Natural killer cell (primary cell): ENCODE data around the gene BLTP3B. TPM values are rescaled to one million over a fixed set of nuclear protein-coding genes. Genes with fewer than 3 reads are reported as not detected.
A peak's percentile ranks its signal among the peaks of the same experiment; 100 is the strongest.

Source experiments
- ATAC-seq, 3 donors: fragments of 150-1000 bp in 2 of 3; fragments of 200-7000 bp in 1 of 3; cut with Tn5 transposase; 1 replicate in 1 of 3; 2 replicates in 2 of 3; pipeline ENCODE4 v1.10.0; 2021; ENCODE audit warnings: mild to moderate bottlenecking in 2 of 3, moderate library complexity in 2 of 3
- DNase-seq, 2 donors: peaks; one replicate each; pipeline versions ENCODE4 v3.0.0 to v3.0.0-alpha.2; 2013 to 2021; ENCODE audit warnings: mixed read lengths in 1 of 2
- H3K27ac ChIP-seq: one replicate; pipeline ENCODE4 v1.5.1; 2013; ENCODE audit warnings: mild to moderate bottlenecking, low read length
- H3K27me3 ChIP-seq: one replicate; pipeline ENCODE4 v1.6.1; 2013; ENCODE audit warnings: low read length; ENCODE audit not compliant: control insufficient read depth, insufficient read depth
- H3K36me3 ChIP-seq: one replicate; pipeline ENCODE4 v1.6.1; 2013; ENCODE audit warnings: low read length; ENCODE audit not compliant: control insufficient read depth, insufficient read depth
- H3K4me1 ChIP-seq: one replicate; pipeline ENCODE4 v1.6.1; 2013; ENCODE audit warnings: low read length; ENCODE audit not compliant: control insufficient read depth, insufficient read depth
- H3K4me3 ChIP-seq: one replicate; pipeline ENCODE4 v1.5.1; 2013; ENCODE audit warnings: low read length
- H3K9me3 ChIP-seq: one replicate; pipeline ENCODE4 v1.6.1; 2013; ENCODE audit warnings: low read length; ENCODE audit not compliant: control insufficient read depth, insufficient read depth
- H3K27ac Mint-ChIP-seq, 2 donors: one replicate each; pipeline ENCODE4 v1.8.0; 2022; ENCODE audit warnings: mild to moderate bottlenecking in 2 of 2, mixed read lengths in 2 of 2, moderate library complexity in 1 of 2
- H3K27me3 Mint-ChIP-seq, 2 donors: one replicate each; pipeline ENCODE4 v1.8.0; 2022; ENCODE audit warnings: low read depth in 2 of 2, mixed read lengths in 2 of 2
- H3K36me3 Mint-ChIP-seq: one replicate; pipeline ENCODE4 v1.8.0; 2022; ENCODE audit warnings: mixed read lengths
- H3K4me1 Mint-ChIP-seq, 2 donors: one replicate each; pipeline ENCODE4 v1.8.0; 2022; ENCODE audit warnings: mixed read lengths in 2 of 2
- H3K4me3 Mint-ChIP-seq: one replicate; pipeline ENCODE4 v1.8.0; 2022; ENCODE audit warnings: mild to moderate bottlenecking, moderate library complexity, mixed read lengths
- H3K9me3 Mint-ChIP-seq, 2 donors: one replicate each; pipeline ENCODE4 v1.8.0; 2022; ENCODE audit warnings: mixed read lengths in 2 of 2
- CTCF ChIP-seq: fragments of 200-600 bp; IDR thresholded peaks from one replicate; pipeline ENCODE4 v1.8.0; 2022; ENCODE audit warnings: antibody characterized with exemption
- WGBS: methylation state at CpG from one replicate; pipeline ENCODE4 v1.1.7; 2013; ENCODE audit warnings: missing lambda C conversion rate; ENCODE audit not compliant: insufficient coverage; 5-methylcytosine and 5-hydroxymethylcytosine counted together
- intact Hi-C: fragments of 100-400 bp; cut with micrococcal nuclease; formaldehyde crosslinking; loops from one replicate; pipeline ENCODE4 v1.14.2; 2022
- total RNA-seq, 4 donors: library from RNA; stranded (reverse); fragments of 120-200 nt in 1 of 4; gene quantifications; one replicate each; pipeline versions ENCODE4 v1.2.3 to v1.2.4, GENCODE V29; 2013 to 2022

The BLTP3B gene
- total RNA-seq, 3 donors from 2014 or later (not counting 1 experiment from before 2014, with no cell fraction given) = 30.8 to 42.8 (median 30.9) TPM

- Mint-ChIP-seq H3K4me3 (no peak overlapping the region), H3K27me3 (no peaks in the 10 kb centered on the region), H3K4me1 (peaks cover 17 to 22% of the 10 kb centered on the region in 2 donors), H3K36me3 (peaks cover 1% of the 10 kb centered on the region), H3K27ac (no peak overlapping the region), H3K9me3 (peaks cover 0 to under 1% of the 10 kb centered on the region in 2 donors)
- ATAC-seq (no peak), DNase-seq (no peak)
- H3K4me3 ChIP-seq = no peak overlapping the region
- no peaks in the 10 kb centered on the region for H3K4me1 ChIP-seq
- intact Hi-C loops = no loop called here
- no peaks in the 10 kb centered on the region for H3K27me3 ChIP-seq
- no peak for TF ChIP-seq CTCF
- no peaks in the 10 kb centered on the region for H3K36me3 ChIP-seq
- H3K27ac ChIP-seq = no peak overlapping the region
- H3K9me3 ChIP-seq = peaks cover 3% of the 10 kb centered on the region
- WGBS = 97% methylated on average over 7 of the region's 8 CpGs
These were observed 27.4 kb downstream of the BLTP3B start for GRCh38 chr12:100115291-100115690.

- H3K4me3 ChIP-seq = no peak overlapping the region
- no peak for TF ChIP-seq CTCF
- H3K9me3 Mint-ChIP-seq = no peaks in the 10 kb centered on the region
- no peak for ATAC-seq
- no peaks in the 10 kb centered on the region for H3K27me3 ChIP-seq
- peaks cover 20 to 26% of the 10 kb centered on the region in 2 donors for H3K4me1 Mint-ChIP-seq
- no peaks in the 10 kb centered on the region for H3K36me3 Mint-ChIP-seq
- H3K27me3 Mint-ChIP-seq = no peaks in the 10 kb centered on the region
- intact Hi-C loops = no loop called here
- H3K36me3 ChIP-seq = no peaks in the 10 kb centered on the region
- no peaks in the 10 kb centered on the region for H3K4me1 ChIP-seq
- H3K9me3 ChIP-seq = no peaks in the 10 kb centered on the region
- no peak overlapping the region for H3K27ac Mint-ChIP-seq
- no peak overlapping the region for H3K27ac ChIP-seq
- no peak overlapping the region for H3K4me3 Mint-ChIP-seq
- no peak for DNase-seq
These were observed 28.1 kb downstream of the BLTP3B start for GRCh38 chr12:100114574-100114973.

GRCh38 chr12:100110276-100110675, 32.4 kb downstream of the BLTP3B start:
- peaks cover 7% of the 10 kb centered on the region for H3K36me3 Mint-ChIP-seq
- H3K4me3 Mint-ChIP-seq = no peak overlapping the region
- Histone ChIP-seq H3K4me1 (no peaks in the 10 kb centered on the region), H3K27me3 (no peaks in the 10 kb centered on the region), H3K27ac (no peak overlapping the region), H3K36me3 (no peaks in the 10 kb centered on the region), H3K4me3 (no peak overlapping the region), H3K9me3 (no peaks in the 10 kb centered on the region)
- ATAC-seq = no peak
- intact Hi-C loops = no loop called here
- 84% methylated on average over 4 of the region's 4 CpGs for WGBS
- H3K9me3 Mint-ChIP-seq = peaks cover 0 to 6% of the 10 kb centered on the region in 2 donors
- no peak for DNase-seq
- peak overlapping the region in 1 of 2 donors; percentile 0 for H3K27ac Mint-ChIP-seq
- peaks cover 22 to 24% of the 10 kb centered on the region in 2 donors for H3K4me1 Mint-ChIP-seq
- H3K27me3 Mint-ChIP-seq = no peaks in the 10 kb centered on the region
- TF ChIP-seq CTCF = no peak

- H3K4me1 Mint-ChIP-seq = peaks cover 19 to 20% of the 10 kb centered on the region in 2 donors
- H3K4me1 ChIP-seq = no peaks in the 10 kb centered on the region
- no peak for TF ChIP-seq CTCF
- no peaks in the 10 kb centered on the region for H3K27me3 ChIP-seq
- peaks cover 6% of the 10 kb centered on the region for H3K36me3 ChIP-seq
- 99% methylated on average over 5 of the region's 6 CpGs for WGBS
- DNase-seq (no peak), ATAC-seq (no peak)
- no peak overlapping the region for H3K27ac ChIP-seq
- no peaks in the 10 kb centered on the region for H3K9me3 ChIP-seq
- peaks cover 7% of the 10 kb centered on the region for H3K36me3 Mint-ChIP-seq
- peaks cover 0 to 6% of the 10 kb centered on the region in 2 donors for H3K9me3 Mint-ChIP-seq
- H3K27ac Mint-ChIP-seq = no peak overlapping the region
- H3K27me3 Mint-ChIP-seq = no peaks in the 10 kb centered on the region
- H3K4me3 Mint-ChIP-seq = no peak overlapping the region
- no peak overlapping the region for H3K4me3 ChIP-seq
- intact Hi-C loops = no loop called here
These were observed 35.8 kb downstream of the BLTP3B start for GRCh38 chr12:100106861-100107260.
